Tibial artery (tissue), 4 donors: Measurements from ENCODE around the gene ESRRB.
A peak's percentile ranks its signal among the peaks of the same experiment; 100 is the strongest.

Source experiments
- DNase-seq, 2 donors: peaks; one replicate each; pipeline ENCODE4 v3.0.0-alpha.2; 2019
- H3K27ac ChIP-seq, 2 donors: fragments of 200-600 bp; sonication (generic) in 1 of 2; 1 replicate in 1 of 2; 2 replicates in 1 of 2; pipeline ENCODE4 v1.5.1; 2018 to 2019; ENCODE audit warnings: mild to moderate bottlenecking in 1 of 2
- H3K27me3 ChIP-seq, 2 donors: fragments of 200-600 bp; sonication (generic) in 1 of 2; one replicate each; pipeline versions ENCODE4 v1.5.1 to v1.6.0; 2016 to 2019
- H3K36me3 ChIP-seq, 3 donors: fragments of 200-600 bp; sonication (generic) in 2 of 3; one replicate each; pipeline ENCODE4 v1.5.1; 2016 to 2019; ENCODE audit warnings: mild to moderate bottlenecking in 2 of 3
- H3K4me1 ChIP-seq, 4 donors: fragments of 200-600 bp; sonication (generic) in 2 of 4; 1 replicate in 3 of 4; 2 replicates in 1 of 4; pipeline ENCODE4 v1.5.1; 2016 to 2019
- H3K4me3 ChIP-seq, 2 donors: fragments of 200-600 bp; sonication (generic) in 1 of 2; 1 replicate in 1 of 2; 2 replicates in 1 of 2; pipeline ENCODE4 v1.5.1; 2018 to 2019; ENCODE audit warnings: mild to moderate bottlenecking in 2 of 2
- H3K9me3 ChIP-seq, 3 donors: fragments of 200-600 bp; sonication (generic) in 1 of 3; one replicate each; pipeline ENCODE4 v1.5.1; 2016 to 2019
- CTCF ChIP-seq, 2 experiments: fragments of 200-600 bp in 1 of 2; fragments of 450-650 bp in 1 of 2; IDR thresholded peaks; one replicate each; pipeline ENCODE4 v1.5.1; 2017 to 2019; ENCODE audit warnings: antibody characterized with exemption in 2 of 2, mild to moderate bottlenecking in 1 of 2, moderate library complexity in 1 of 2
- intact Hi-C: fragments of 100-400 bp; cut with DNase I; formaldehyde crosslinking; loops from one replicate; pipeline ENCODE4 v1.15.0; 2023; ENCODE audit warnings: low total_unique reads

ESRRB gene

GRCh38 chr14:76502219-76502618, 126.3 kb downstream of the ESRRB start:
- DNase-seq = no peak
- no peaks in the 10 kb centered on the region for H3K9me3 ChIP-seq
- peaks cover 0 to 36% of the 10 kb centered on the region in 2 donors for H3K27me3 ChIP-seq
- H3K4me3 ChIP-seq = no peak overlapping the region
- no peak overlapping the region for H3K27ac ChIP-seq
- no peak for TF ChIP-seq CTCF (IDR thresholded peaks at IDR 0.05)
- intact Hi-C loops = no loop called here
- H3K36me3 ChIP-seq = no peaks in the 10 kb centered on the region
- no peaks in the 10 kb centered on the region for H3K4me1 ChIP-seq

GRCh38 chr14:76502638-76503037, 126.7 kb downstream of the ESRRB start:
- DNase-seq = no peak
- no peak overlapping the region for H3K27ac ChIP-seq
- intact Hi-C loops = no loop called here
- no peak for TF ChIP-seq CTCF (IDR thresholded peaks at IDR 0.05)
- peaks cover 0 to 32% of the 10 kb centered on the region in 2 donors for H3K27me3 ChIP-seq
- H3K9me3 ChIP-seq = no peaks in the 10 kb centered on the region
- no peaks in the 10 kb centered on the region for H3K4me1 ChIP-seq
- no peaks in the 10 kb centered on the region for H3K36me3 ChIP-seq
- no peak overlapping the region for H3K4me3 ChIP-seq

- Histone ChIP-seq H3K9me3 (no peaks in the 10 kb centered on the region), H3K36me3 (no peaks in the 10 kb centered on the region), H3K4me1 (no peaks in the 10 kb centered on the region), H3K4me3 (no peak overlapping the region), H3K27me3 (peaks cover 0 to 29% of the 10 kb centered on the region in 2 donors), H3K27ac (no peak overlapping the region)
- intact Hi-C loops = no loop called here
- no peak for TF ChIP-seq CTCF (IDR thresholded peaks at IDR 0.05)
- DNase-seq = no peak
Observed at GRCh38 chr14:76509311-76509710, 133.4 kb downstream of the ESRRB start.

GRCh38 chr14:76510181-76510580, 134.2 kb downstream of the ESRRB start:
- no peak overlapping the region for H3K27ac ChIP-seq
- H3K9me3 ChIP-seq = no peaks in the 10 kb centered on the region
- DNase-seq = no peak
- TF ChIP-seq CTCF (IDR thresholded peaks at IDR 0.05) = no peak
- intact Hi-C loops = no loop called here
- H3K4me3 ChIP-seq = no peak overlapping the region
- H3K4me1 ChIP-seq = no peaks in the 10 kb centered on the region
- no peaks in the 10 kb centered on the region for H3K36me3 ChIP-seq
- H3K27me3 ChIP-seq = peaks cover 0 to 27% of the 10 kb centered on the region in 2 donors

- peaks cover 0 to 13% of the 10 kb centered on the region in 2 donors for H3K27me3 ChIP-seq
- no peak overlapping the region for H3K27ac ChIP-seq
- DNase-seq = peak in 1 of 2 donors; percentile 21
- H3K4me3 ChIP-seq = no peak overlapping the region
- no peaks in the 10 kb centered on the region for H3K9me3 ChIP-seq
- no peaks in the 10 kb centered on the region for H3K36me3 ChIP-seq
- no peak for TF ChIP-seq CTCF (IDR thresholded peaks at IDR 0.05)
- intact Hi-C loops = no loop called here
- no peaks in the 10 kb centered on the region for H3K4me1 ChIP-seq
Observed at GRCh38 chr14:76514213-76514998, 138.5 kb downstream of the ESRRB start.
